Keratinocyte (primary cell): Measurements from ENCODE around the gene TUBGCP3. TPM values are rescaled to one million over a fixed set of nuclear protein-coding genes. Genes with fewer than 3 reads are reported as not detected.
"Not testable (repeated sequence)": the region's sequence is repeated elsewhere in the genome, so short reads cannot be mapped to it uniquely, and the experiment has no call there.

Experiments
- DNase-seq: peaks from one replicate; pipeline ENCODE4 v3.0.0-alpha.2; 2011; ENCODE audit warnings: low read depth, missing footprints, low spot score
- FAIRE-seq: peaks from 2 replicates; lab custom pipeline; 2011; peaks lifted over from hg19 to GRCh38; lab: Jason Lieb, UNC
- H2AFZ ChIP-seq: 2 replicates; pipeline ENCODE4 v1.6.0; 2012; ENCODE audit warnings: low read length, control low read depth, inconsistent platforms; ENCODE audit not compliant: control insufficient read depth
- H3K27ac ChIP-seq: 2 replicates; pipeline ENCODE4 v1.5.1; 2011; ENCODE audit warnings: low read length; ENCODE audit not compliant: control insufficient read depth, insufficient read depth
- H3K27me3 ChIP-seq: 3 replicates; pipeline ENCODE4 v1.6.0; 2011; ENCODE audit warnings: low read length; ENCODE audit not compliant: control insufficient read depth, insufficient read depth; ENCODE audit errors: extremely low read depth
- H3K36me3 ChIP-seq, 2 experiments: 2 replicates in 1 of 2; 3 replicates in 1 of 2; pipeline ENCODE4 v1.5.1; 2011; ENCODE audit warnings: low read length in 2 of 2, mild to moderate bottlenecking in 1 of 2; ENCODE audit not compliant: control insufficient read depth in 2 of 2, insufficient read depth in 2 of 2; ENCODE audit errors: extremely low read depth in 1 of 2
- H3K4me1 ChIP-seq: 3 replicates; pipeline ENCODE4 v1.5.1; 2011; ENCODE audit warnings: low read length; ENCODE audit not compliant: control insufficient read depth, insufficient read depth; ENCODE audit errors: extremely low read depth
- H3K4me2 ChIP-seq: 3 replicates; pipeline ENCODE4 v1.6.0; 2011; ENCODE audit warnings: low read depth, low read length; ENCODE audit not compliant: control insufficient read depth, insufficient read depth; ENCODE audit errors: extremely low read depth
- H3K4me3 ChIP-seq, 3 experiments: fragments of 200-600 bp in 1 of 3; sonication (generic) in 1 of 3; 2 replicates in 2 of 3; 3 replicates in 1 of 3; pipeline ENCODE4 v1.5.1; 2011 to 2016; ENCODE audit warnings: low read length in 3 of 3, mild to moderate bottlenecking in 3 of 3, control low read depth in 2 of 3, inconsistent platforms in 1 of 3, low read depth in 1 of 3, mixed read lengths in 1 of 3, mixed run types in 1 of 3, moderate library complexity in 1 of 3; ENCODE audit not compliant: control insufficient read depth in 2 of 3, insufficient read depth in 2 of 3; ENCODE audit errors: extremely low read depth in 1 of 3
- H3K79me2 ChIP-seq: 2 replicates; pipeline ENCODE4 v1.6.0; 2012; ENCODE audit warnings: low read length; ENCODE audit not compliant: control insufficient read depth, insufficient read depth
- H3K9ac ChIP-seq: 3 replicates; pipeline ENCODE4 v1.6.0; 2011; ENCODE audit warnings: low read length; ENCODE audit not compliant: control insufficient read depth, insufficient read depth; ENCODE audit errors: extremely low read depth
- H3K9me1 ChIP-seq: 3 replicates; pipeline ENCODE4 v1.6.0; 2011; ENCODE audit warnings: low read length; ENCODE audit not compliant: control insufficient read depth, insufficient read depth; ENCODE audit errors: extremely low read depth
- H3K9me3 ChIP-seq: 2 replicates; pipeline ENCODE4 v1.5.1; 2012; ENCODE audit warnings: low read depth, low read length; ENCODE audit not compliant: control insufficient read depth
- H4K20me1 ChIP-seq: 3 replicates; pipeline ENCODE4 v1.6.0; 2011; ENCODE audit warnings: low read length; ENCODE audit not compliant: control insufficient read depth, insufficient read depth; ENCODE audit errors: extremely low read depth
- CTCF ChIP-seq, 3 experiments: IDR thresholded peaks in 1 of 3; conservative IDR thresholded peaks in 1 of 3; optimal IDR thresholded peaks in 1 of 3; 2 replicates in 2 of 3; 3 replicates in 1 of 3; pipeline versions ENCODE3 to v1.5.1; 2011; ENCODE audit warnings: low read length in 3 of 3, mild to moderate bottlenecking in 3 of 3, moderate library complexity in 2 of 3, control low read depth in 1 of 3, inconsistent platforms in 1 of 3; ENCODE audit not compliant: insufficient read depth in 2 of 3; ENCODE audit errors: extremely low read depth in 1 of 3
- EZH2 ChIP-seq: IDR thresholded peaks from one replicate; pipeline ENCODE4 v1.6.1; 2012; ENCODE audit warnings: inconsistent platforms, mild to moderate bottlenecking, low read length, moderate library complexity
- dilution Hi-C: fragments of 300-500 bp; cut with MboI; formaldehyde crosslinking; loops from one replicate; pipeline ENCODE4 v1.7.0; 2020; ENCODE audit warnings: low sequenced_read_pairs; ENCODE audit not compliant: extremely low pct_ligation_motif_present
- polyA plus RNA-seq, 5 experiments: library from polyadenylated mRNA; depleted of rRNA in 3 of 5; stranded (reverse) in 3 of 5; stranded (forward) in 1 of 5; unstranded in 1 of 5; fragments of >200 nt; gene quantifications; 1 replicate in 1 of 5; 2 replicates in 3 of 5; 3 replicates in 1 of 5; pipeline versions ENCODE4 v1.2.1 to v1.2.3, GENCODE V29; 2011 to 2012; ENCODE audit warnings: missing spikeins in 2 of 5, low read depth in 1 of 5, low replicate concordance in 1 of 5

The TUBGCP3 gene
- polyA plus RNA-seq, 1 donor (not counting 4 experiments of a cell fraction or from before 2014, with no cell fraction given) = 14.0 TPM

- H3K36me3 ChIP-seq = peaks cover 0 to 3% of the 10 kb centered on the region in 2 experiments
- no peak overlapping the region for H3K4me2 ChIP-seq
- no peaks in the 10 kb centered on the region for H3K27me3 ChIP-seq
- no peak for TF ChIP-seq EZH2
- no peak for TF ChIP-seq CTCF (optimal IDR thresholded peaks at IDR 0.05 in 1 of 3, IDR thresholded peaks at IDR 0.05 in 1 of 3, conservative IDR thresholded peaks at IDR 0.05 in 1 of 3; ENCODE audit: extremely low read depth in 1 of 3, insufficient read depth in 2 of 3, low read length in 3 of 3)
- no peaks in the 10 kb centered on the region for H3K79me2 ChIP-seq
- no peak overlapping the region for H3K27ac ChIP-seq
- FAIRE-seq (no peak), DNase-seq (no peak)
- H3K4me1 ChIP-seq = no peaks in the 10 kb centered on the region
- no peaks in the 10 kb centered on the region for H3K9me3 ChIP-seq
- H4K20me1 ChIP-seq = no peaks in the 10 kb centered on the region
- no peak overlapping the region for H3K4me3 ChIP-seq
- H3K9me1 ChIP-seq = no peaks in the 10 kb centered on the region
- no peak overlapping the region for H3K9ac ChIP-seq
- no peak overlapping the region for H2AFZ ChIP-seq
- dilution Hi-C loops = no loop called here
Measured at GRCh38 chr13:112487127-112487517, 100.8 kb downstream of the TUBGCP3 start.

- Histone ChIP-seq H2AFZ (no peak overlapping the region), H4K20me1 (no peaks in the 10 kb centered on the region), H3K4me2 (no peak overlapping the region), H3K79me2 (no peaks in the 10 kb centered on the region), H3K27me3 (no peaks in the 10 kb centered on the region), H3K27ac (no peak overlapping the region), H3K9ac (no peak overlapping the region), H3K9me3 (no peaks in the 10 kb centered on the region), H3K36me3 (peaks cover 0 to 3% of the 10 kb centered on the region in 2 experiments), H3K9me1 (no peaks in the 10 kb centered on the region), H3K4me3 (no peak overlapping the region), H3K4me1 (no peaks in the 10 kb centered on the region)
- TF ChIP-seq CTCF (optimal IDR thresholded peaks at IDR 0.05 in 1 of 3, IDR thresholded peaks at IDR 0.05 in 1 of 3, conservative IDR thresholded peaks at IDR 0.05 in 1 of 3; ENCODE audit: extremely low read depth in 1 of 3, insufficient read depth in 2 of 3, low read length in 3 of 3) (no peak), EZH2 (no peak)
- no peak for FAIRE-seq
- DNase-seq = no peak
- dilution Hi-C loops = no loop called here
Measured at GRCh38 chr13:112486386-112487126, 101.4 kb downstream of the TUBGCP3 start.

- H3K4me2 ChIP-seq, H3K27me3 ChIP-seq, H3K4me1 ChIP-seq, H3K9me1 ChIP-seq, H3K27ac ChIP-seq, H3K4me3 ChIP-seq, H3K36me3 ChIP-seq, H2AFZ ChIP-seq, DNase-seq, H3K9me3 ChIP-seq, H3K9ac ChIP-seq, H3K79me2 ChIP-seq, H4K20me1 ChIP-seq, dilution Hi-C loops: not testable (repeated sequence)
- peak; percentile 64 for FAIRE-seq
Measured at GRCh38 chr13:112485814-112486213, 102.1 kb downstream of the TUBGCP3 start.
